ENCODE measurements around the gene LOXL3.

The LOXL3 gene

DNA sequence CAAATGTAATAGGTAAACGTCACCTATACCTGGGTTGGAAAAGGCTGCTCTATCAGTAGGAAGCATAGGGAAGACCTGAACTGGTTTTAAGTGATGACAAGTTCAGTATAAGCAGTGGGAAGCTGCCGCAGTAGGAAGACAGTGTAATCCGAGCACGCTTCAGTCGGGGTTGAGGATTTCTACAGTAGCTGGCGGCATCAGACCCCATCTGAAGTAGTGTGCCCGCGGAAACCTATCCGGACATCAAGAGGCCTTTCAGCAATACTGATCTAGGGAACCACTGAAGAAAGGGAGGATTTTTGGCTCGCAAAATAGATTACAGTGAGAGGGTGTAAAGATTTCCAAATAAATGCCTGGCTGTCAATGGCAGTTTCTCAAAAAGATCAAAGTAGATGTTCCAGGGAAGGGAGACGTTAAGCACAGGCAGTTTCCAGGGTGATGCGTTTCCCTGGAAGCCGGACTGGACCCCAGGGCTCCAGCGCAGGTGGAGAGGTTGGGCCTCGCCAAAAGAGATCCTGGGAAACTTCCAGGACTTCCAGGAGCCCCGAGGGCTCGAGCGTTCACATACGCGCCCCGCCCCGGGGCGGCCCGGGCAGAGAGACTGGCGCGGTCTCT, 5.3 kb downstream of the LOXL3 start:
- Histone ChIP-seq H3K27me3 (ENCODE audit: insufficient read depth, insufficient read length) (peaks cover 48% of the 10 kb centered on the region), H3K4me3 (ENCODE audit: insufficient read length, low read depth) (peak overlapping the region; percentile 64), H3K36me3 (ENCODE audit: insufficient read depth, insufficient read length, low read length) (peaks cover 3% of the 10 kb centered on the region), H3K9me3 (ENCODE audit: insufficient read depth, low read length) (no peaks in the 10 kb centered on the region), H3K9ac (ENCODE audit: insufficient read length, low read depth) (peak overlapping the region; percentile 83), H3K4me1 (ENCODE audit: insufficient read depth, insufficient read length) (peaks cover 4% of the 10 kb centered on the region)
- no peak for DNase-seq (ENCODE audit: low read depth, low spot score)
- TF ChIP-seq ZNF274 (IDR thresholded peaks at IDR 0.05; ENCODE audit: low read depth, low read length) (no peak), YY1 (IDR thresholded peaks at IDR 0.05; ENCODE audit: insufficient read depth, insufficient read length) (no peak), SUZ12 (IDR thresholded peaks at IDR 0.05; ENCODE audit: extremely low read depth, insufficient read depth, insufficient read length) (no peak)

GRCh38 chr2:74546004-74546403, 7.7 kb downstream of the LOXL3 start:
- peaks cover 37% of the 10 kb centered on the region for H3K27me3 ChIP-seq (ENCODE audit: insufficient read depth, insufficient read length)

DNA sequence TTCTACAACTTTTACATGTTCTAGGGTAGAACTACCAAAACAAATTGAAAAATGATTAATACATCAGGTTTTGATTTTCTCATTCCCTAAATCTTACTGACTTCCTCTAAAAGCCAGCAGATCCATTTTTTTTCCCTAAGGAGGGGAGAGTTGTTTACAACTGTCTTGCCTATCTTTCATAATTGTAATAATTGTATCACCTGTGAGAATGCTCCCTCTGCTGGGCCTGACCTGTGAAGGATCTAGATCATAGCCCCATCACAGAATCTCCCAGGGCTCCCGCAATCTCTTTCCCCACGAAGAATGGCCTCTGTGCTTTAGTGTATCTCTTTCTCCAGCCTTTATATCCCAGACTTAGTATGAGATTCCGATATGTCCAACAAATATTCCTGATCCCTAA, 9.1 kb downstream of the LOXL3 start:
- H3K4me1 ChIP-seq (ENCODE audit: insufficient read depth, insufficient read length), result no peaks in the 10 kb centered on the region
- DNase-seq (ENCODE audit: low read depth, low spot score), result no peak

More at GRCh38 chr2:74546004-74546403, 7.7 kb downstream of the LOXL3 start:
- Histone ChIP-seq H3K36me3 (ENCODE audit: insufficient read depth, insufficient read length, low read length) (peaks cover 3% of the 10 kb centered on the region), H3K4me1 (ENCODE audit: insufficient read depth, insufficient read length) (no peaks in the 10 kb centered on the region), H3K9ac (ENCODE audit: insufficient read length, low read depth) (no peak overlapping the region), H3K9me3 (ENCODE audit: insufficient read depth, low read length) (no peaks in the 10 kb centered on the region), H3K4me3 (ENCODE audit: insufficient read length, low read depth) (no peak overlapping the region)
- no peak for TF ChIP-seq YY1 (IDR thresholded peaks at IDR 0.05; ENCODE audit: insufficient read depth, insufficient read length)
- TF ChIP-seq SUZ12 (IDR thresholded peaks at IDR 0.05; ENCODE audit: extremely low read depth, insufficient read depth, insufficient read length), result no peak
- TF ChIP-seq ZNF274 (IDR thresholded peaks at IDR 0.05; ENCODE audit: low read depth, low read length), result no peak
- no peak for DNase-seq (ENCODE audit: low read depth, low spot score)

DNA sequence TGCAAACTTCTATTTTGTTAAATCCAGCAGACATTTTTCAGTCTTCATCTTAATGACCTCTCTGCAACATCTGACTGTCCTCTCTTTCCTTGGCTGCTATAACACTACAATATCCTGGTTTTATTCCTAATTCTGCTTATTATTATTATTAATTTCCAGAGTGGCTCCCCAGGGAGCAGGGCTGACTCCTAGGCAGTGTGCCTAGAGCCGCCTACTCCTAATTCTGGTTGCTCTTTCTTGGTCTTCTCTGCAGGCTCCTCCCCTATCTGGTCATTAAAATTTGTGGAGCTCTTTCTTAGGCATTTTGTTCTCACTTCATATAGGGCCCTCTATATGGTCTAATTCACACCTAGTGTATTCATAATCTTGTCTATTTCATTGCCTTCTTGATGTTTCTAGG, 10.8 kb downstream of the LOXL3 start:
- H3K4me3 ChIP-seq (ENCODE audit: insufficient read length, low read depth), result no peak overlapping the region
- no peak for TF ChIP-seq YY1 (IDR thresholded peaks at IDR 0.05; ENCODE audit: insufficient read depth, insufficient read length)
- TF ChIP-seq ZNF274 (IDR thresholded peaks at IDR 0.05; ENCODE audit: low read depth, low read length), result no peak
- TF ChIP-seq SUZ12 (IDR thresholded peaks at IDR 0.05; ENCODE audit: extremely low read depth, insufficient read depth, insufficient read length), result no peak
- H3K9me3 ChIP-seq (ENCODE audit: insufficient read depth, low read length), result no peaks in the 10 kb centered on the region
- H3K27me3 ChIP-seq (ENCODE audit: insufficient read depth, insufficient read length), result peaks cover 10% of the 10 kb centered on the region
- DNase-seq (ENCODE audit: low read depth, low spot score), result no peak
- no peaks in the 10 kb centered on the region for H3K36me3 ChIP-seq (ENCODE audit: insufficient read depth, insufficient read length, low read length)
- H3K4me1 ChIP-seq (ENCODE audit: insufficient read depth, insufficient read length), result no peaks in the 10 kb centered on the region
- no peak overlapping the region for H3K9ac ChIP-seq (ENCODE audit: insufficient read length, low read depth)

More for the DNA sequence above, 9.1 kb downstream of the LOXL3 start:
- no peaks in the 10 kb centered on the region for H3K9me3 ChIP-seq (ENCODE audit: insufficient read depth, low read length)
- H3K36me3 ChIP-seq (ENCODE audit: insufficient read depth, insufficient read length, low read length), result no peaks in the 10 kb centered on the region
- H3K4me3 ChIP-seq (ENCODE audit: insufficient read length, low read depth), result no peak overlapping the region
- peaks cover 25% of the 10 kb centered on the region for H3K27me3 ChIP-seq (ENCODE audit: insufficient read depth, insufficient read length)
- TF ChIP-seq ZNF274 (IDR thresholded peaks at IDR 0.05; ENCODE audit: low read depth, low read length) (no peak), YY1 (IDR thresholded peaks at IDR 0.05; ENCODE audit: insufficient read depth, insufficient read length) (no peak), SUZ12 (IDR thresholded peaks at IDR 0.05; ENCODE audit: extremely low read depth, insufficient read depth, insufficient read length) (no peak)
- H3K9ac ChIP-seq (ENCODE audit: insufficient read length, low read depth), result no peak overlapping the region

- H3K9ac ChIP-seq (ENCODE audit: insufficient read length, low read depth), result no peak overlapping the region
- H3K27me3 ChIP-seq (ENCODE audit: insufficient read depth, insufficient read length), result no peaks in the 10 kb centered on the region
- H3K36me3 ChIP-seq (ENCODE audit: insufficient read depth, insufficient read length, low read length), result no peaks in the 10 kb centered on the region
- no peaks in the 10 kb centered on the region for H3K4me1 ChIP-seq (ENCODE audit: insufficient read depth, insufficient read length)
- DNase-seq (ENCODE audit: low read depth, low spot score), result no peak
- TF ChIP-seq ZNF274 (IDR thresholded peaks at IDR 0.05; ENCODE audit: low read depth, low read length), result no peak
- H3K4me3 ChIP-seq (ENCODE audit: insufficient read length, low read depth), result no peak overlapping the region
- no peaks in the 10 kb centered on the region for H3K9me3 ChIP-seq (ENCODE audit: insufficient read depth, low read length)
Measured at GRCh38 chr2:74540291-74540690, 13.5 kb downstream of the LOXL3 start.

GRCh38 chr2:74538881-74539339, 14.8 kb downstream of the LOXL3 start:
- Histone ChIP-seq H3K9me3 (ENCODE audit: insufficient read depth, low read length) (no peaks in the 10 kb centered on the region), H3K4me3 (ENCODE audit: insufficient read length, low read depth) (no peak overlapping the region), H3K36me3 (ENCODE audit: insufficient read depth, insufficient read length, low read length) (peaks cover 7% of the 10 kb centered on the region), H3K27me3 (ENCODE audit: insufficient read depth, insufficient read length) (no peaks in the 10 kb centered on the region), H3K4me1 (ENCODE audit: insufficient read depth, insufficient read length) (no peaks in the 10 kb centered on the region), H3K9ac (ENCODE audit: insufficient read length, low read depth) (no peak overlapping the region)
- no peak for DNase-seq (ENCODE audit: low read depth, low spot score)
- no peak for TF ChIP-seq ZNF274 (IDR thresholded peaks at IDR 0.05; ENCODE audit: low read depth, low read length)
- TF ChIP-seq SUZ12 (IDR thresholded peaks at IDR 0.05; ENCODE audit: extremely low read depth, insufficient read depth, insufficient read length), result no peak
- no peak for TF ChIP-seq YY1 (IDR thresholded peaks at IDR 0.05; ENCODE audit: insufficient read depth, insufficient read length)

- H3K9ac ChIP-seq (ENCODE audit: insufficient read length, low read depth), result no peak overlapping the region
- peaks cover 23% of the 10 kb centered on the region for H3K36me3 ChIP-seq (ENCODE audit: insufficient read depth, insufficient read length, low read length)
- TF ChIP-seq SUZ12 (IDR thresholded peaks at IDR 0.05; ENCODE audit: extremely low read depth, insufficient read depth, insufficient read length), result no peak
- no peak for TF ChIP-seq ZNF274 (IDR thresholded peaks at IDR 0.05; ENCODE audit: low read depth, low read length)
- no peak for TF ChIP-seq YY1 (IDR thresholded peaks at IDR 0.05; ENCODE audit: insufficient read depth, insufficient read length)
- H3K9me3 ChIP-seq (ENCODE audit: insufficient read depth, low read length), result no peaks in the 10 kb centered on the region
- H3K27me3 ChIP-seq (ENCODE audit: insufficient read depth, insufficient read length), result no peaks in the 10 kb centered on the region
- H3K4me1 ChIP-seq (ENCODE audit: insufficient read depth, insufficient read length), result no peaks in the 10 kb centered on the region
- no peak for DNase-seq (ENCODE audit: low read depth, low spot score)
- H3K4me3 ChIP-seq (ENCODE audit: insufficient read length, low read depth), result no peak overlapping the region
Measured at GRCh38 chr2:74537140-74537539, 16.6 kb downstream of the LOXL3 start.

Data from NT2/D1 (cell line).